NCI-H82 (cell line): ENCODE data around the gene RAB39B.
"Not testable (repeated sequence)": the region's sequence is repeated elsewhere in the genome, so short reads cannot be mapped to it uniquely, and the experiment has no call there.

Experiments used
- DNase-seq: peaks from one replicate; lab custom pipeline; 2025; lab: John Stamatoyannopoulos, UW

RAB39B gene, protein sequence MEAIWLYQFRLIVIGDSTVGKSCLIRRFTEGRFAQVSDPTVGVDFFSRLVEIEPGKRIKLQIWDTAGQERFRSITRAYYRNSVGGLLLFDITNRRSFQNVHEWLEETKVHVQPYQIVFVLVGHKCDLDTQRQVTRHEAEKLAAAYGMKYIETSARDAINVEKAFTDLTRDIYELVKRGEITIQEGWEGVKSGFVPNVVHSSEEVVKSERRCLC

DNA sequence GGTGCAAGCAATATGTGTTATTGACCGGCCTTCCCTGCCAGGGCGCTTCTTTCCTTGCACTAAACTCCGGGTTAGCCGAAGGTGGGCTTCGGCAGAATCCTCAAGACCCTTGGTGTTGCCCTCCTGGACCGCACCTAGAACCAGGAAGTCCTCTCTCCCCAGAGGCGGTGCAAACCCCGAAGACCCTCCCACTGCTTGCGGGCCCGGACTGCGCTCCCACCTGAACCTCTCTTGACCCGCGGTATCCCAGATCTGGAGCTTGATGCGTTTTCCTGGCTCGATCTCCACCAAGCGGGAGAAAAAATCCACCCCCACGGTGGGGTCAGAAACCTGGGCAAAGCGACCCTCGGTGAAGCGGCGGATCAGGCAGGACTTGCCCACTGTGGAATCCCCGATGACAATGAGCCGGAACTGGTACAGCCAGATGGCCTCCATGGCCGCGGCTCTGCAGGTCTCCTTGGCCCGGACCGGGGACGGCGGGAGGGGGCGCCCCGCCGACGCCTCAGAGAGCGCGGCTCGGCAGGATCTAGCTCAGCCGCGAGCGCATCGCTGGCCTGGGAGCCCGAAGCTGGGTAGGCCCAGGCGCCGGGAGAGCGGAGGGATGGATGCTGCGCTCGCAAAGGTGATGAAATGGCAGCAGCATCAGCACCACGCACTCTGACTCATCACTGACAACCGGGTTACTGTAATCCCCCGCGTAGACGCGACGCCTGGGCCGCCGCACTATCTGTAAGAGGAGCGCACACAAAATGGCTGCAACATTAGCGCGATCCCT, at the start of gene RAB39B:
Gene RAB39B, minus strand, starts transcription at position 638 of the 775 bp plus-strand sequence. Its CDS starts 203 bp downstream, at position 435.
- peak; percentile 82 for DNase-seq

DNA sequence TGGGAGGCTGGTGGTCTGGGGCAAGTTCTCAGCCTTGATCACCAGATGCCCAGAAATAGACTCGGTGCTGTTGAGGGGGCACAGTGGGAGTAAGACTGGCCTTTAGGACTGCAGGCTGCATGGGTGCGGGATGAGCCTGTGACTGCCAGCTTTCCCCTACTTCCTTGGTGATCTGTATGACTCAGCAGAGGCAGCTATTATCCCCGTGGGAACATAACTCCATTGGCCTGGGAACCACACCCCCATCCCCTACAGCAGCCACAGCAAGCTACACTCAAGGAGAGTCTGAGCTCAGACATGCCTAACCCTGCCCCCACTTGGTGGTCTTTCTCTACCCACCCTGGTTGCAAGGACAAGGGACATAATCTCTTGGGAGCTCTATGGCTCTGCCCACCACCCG, 49.5 kb upstream of the RAB39B start:
- DNase-seq, result no peak

DNA sequence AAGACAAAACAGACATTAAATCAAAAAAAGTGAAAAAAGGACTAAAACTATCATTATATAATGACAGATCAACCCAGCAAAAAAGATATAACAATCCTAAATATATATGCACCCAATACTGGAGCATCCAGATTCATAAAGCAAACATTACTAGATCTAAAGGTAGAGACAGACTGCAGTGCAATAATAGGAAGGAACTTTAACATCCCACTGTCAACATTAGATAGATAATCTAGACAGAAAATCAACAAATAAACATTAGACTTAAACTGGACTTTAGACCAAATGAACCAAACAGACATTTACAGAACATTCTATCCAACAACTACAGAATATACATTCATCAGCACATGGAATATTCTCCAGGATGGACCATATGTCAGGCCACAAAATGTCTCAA, 29.5 kb upstream of the RAB39B start:
- DNase-seq, result no peak

DNA sequence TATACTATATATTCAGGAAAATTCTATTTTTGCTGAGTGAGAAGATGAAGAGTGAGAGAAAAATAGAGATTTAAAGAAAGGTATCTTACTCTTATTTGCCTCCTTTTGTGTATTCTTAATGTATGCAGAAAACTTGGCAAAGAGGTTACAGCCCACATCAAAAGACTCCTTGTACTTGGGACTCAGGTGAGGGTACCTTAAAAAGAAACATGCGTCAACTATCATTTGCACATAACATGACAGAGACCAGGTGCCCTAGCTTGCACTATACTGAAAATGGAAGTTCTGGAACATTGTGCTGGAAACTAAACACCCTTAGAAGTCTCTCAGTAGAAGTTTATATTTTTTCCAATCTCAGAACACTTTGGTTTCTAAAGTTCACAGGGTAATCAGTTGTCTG, 15.6 kb upstream of the RAB39B start:
- no peak for DNase-seq

DNA sequence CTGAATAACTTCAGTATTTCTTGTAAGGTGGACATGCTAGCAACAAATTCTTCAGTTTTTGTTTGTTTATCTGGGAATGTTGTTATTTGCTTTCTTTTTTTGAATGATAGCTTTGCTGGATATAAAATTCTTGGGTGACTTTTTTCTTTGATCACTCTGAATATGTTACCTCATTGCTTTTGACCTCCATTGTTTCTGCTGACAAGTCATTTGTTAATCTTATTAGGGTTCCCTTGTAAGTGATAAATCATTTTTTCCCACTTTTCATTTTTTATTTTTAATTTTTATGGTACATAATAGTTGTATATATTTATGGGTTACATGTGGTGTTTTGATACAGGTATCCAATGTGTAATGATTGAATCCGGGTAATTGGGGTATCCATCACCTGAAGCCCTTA, 6.7 kb upstream of the RAB39B start:
- no peak for DNase-seq

DNA sequence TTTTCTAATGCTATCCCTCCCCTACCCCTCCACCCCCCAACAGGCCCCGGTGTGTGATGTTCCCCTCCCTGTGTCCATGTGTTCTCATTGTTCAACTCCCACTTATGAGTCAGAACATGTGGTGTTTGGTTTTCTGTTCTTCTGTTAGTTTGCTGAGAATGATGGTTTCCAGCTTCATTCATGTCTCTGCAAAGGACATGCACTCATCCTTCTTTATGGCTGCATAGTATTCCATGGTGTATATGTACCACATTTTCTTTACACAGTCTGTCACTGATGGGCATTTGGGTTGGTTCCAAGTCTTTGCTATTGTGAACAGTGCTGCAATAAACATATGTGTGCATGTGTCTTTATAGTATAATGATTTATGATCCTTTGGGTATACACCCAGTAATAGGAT, 3.7 kb upstream of the RAB39B start:
- DNase-seq, result not testable (repeated sequence)

DNA sequence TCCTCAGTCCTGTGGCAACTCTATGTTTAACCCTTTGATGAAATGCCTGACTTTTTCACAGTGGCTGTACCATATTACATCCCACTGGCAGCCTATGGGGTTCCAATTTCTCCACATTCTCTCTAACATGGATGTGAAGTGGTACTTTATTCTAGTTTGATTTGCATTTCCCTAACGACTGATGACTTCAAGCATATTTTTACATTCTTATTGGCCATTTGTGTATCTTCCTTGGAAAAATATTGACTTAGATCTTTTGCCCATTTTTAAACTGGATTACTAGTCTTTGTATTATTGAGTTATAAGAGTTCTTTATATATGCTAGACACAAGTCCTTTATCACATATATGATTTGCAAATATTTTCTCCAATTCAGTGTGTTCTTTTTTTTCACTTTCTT, 2.1 kb upstream of the RAB39B start:
- DNase-seq, result no peak

DNA sequence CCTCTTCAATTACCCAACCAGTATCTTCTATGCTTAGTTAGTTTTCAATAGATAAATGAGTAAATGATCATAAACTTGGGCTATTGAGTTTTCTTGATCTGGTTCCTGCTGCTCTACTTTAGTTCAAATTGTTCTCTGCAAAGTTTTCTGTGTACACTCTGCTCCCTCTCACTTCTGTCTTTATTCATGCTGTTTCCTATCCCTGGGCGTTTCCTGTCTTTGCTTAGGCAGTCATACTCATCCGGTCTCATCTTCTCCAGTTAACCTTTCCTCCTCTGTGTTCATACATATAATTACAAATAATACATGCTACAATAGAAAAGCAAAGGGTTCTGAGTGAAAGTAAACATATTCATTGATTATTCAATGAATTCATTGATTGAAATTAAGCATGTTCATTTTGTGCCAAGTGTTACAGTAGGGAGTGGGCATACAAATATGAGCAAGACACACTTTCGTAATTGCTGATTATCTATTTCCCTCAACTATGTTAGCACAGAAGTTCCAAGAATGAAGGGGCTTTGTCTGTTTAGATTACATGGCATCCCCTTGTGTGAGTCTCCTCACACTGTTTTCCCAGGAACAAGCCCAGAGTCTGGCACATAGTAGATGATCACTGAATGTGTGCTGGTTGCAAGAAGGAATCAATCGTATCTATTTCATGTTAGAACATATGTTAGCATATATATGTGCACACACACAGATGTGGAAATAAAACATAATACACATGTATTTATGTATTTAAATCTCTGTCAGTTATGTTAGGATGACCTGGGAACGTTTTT, 1.1 kb downstream of the RAB39B start:
- DNase-seq, result no peak

DNA sequence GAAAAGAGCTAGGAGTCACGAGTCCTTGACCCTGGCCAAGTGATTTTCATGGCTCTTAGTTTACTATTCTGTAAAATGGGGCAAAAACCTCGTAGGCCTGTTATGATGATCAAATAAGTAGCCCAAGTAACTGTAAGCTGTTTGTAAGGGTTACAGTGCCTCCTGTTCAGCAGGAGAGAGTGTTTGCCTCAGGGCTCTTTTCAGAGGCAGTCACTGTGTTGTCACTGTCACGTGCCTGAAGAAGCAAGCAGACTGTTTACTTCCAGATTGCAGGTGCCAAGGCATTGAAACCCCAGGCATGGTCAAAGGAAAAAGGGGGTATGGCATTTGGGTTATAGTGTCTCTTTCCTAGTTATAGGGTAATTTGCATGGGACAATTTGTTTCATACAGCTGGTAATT, 4.5 kb downstream of the RAB39B start:
- no peak for DNase-seq

DNA sequence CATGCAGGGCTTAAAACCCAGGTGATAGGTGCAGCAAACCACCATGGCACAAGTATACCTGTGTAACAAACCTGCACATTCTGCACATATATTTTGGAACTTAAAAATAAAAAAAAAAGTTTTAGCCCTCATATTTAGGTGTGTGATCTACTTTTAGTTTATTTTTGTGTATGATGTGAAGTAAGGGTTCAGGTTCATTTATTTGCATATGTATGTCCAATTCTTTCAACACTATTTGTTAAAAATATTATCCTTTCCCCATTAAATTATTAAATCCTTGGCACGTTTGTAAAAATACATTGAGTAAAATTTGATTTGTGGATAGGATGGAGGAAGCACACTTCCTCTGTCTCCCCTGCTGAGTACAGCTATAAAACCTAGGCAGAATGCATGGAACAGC, 12.9 kb downstream of the RAB39B start:
- no peak for DNase-seq

DNA sequence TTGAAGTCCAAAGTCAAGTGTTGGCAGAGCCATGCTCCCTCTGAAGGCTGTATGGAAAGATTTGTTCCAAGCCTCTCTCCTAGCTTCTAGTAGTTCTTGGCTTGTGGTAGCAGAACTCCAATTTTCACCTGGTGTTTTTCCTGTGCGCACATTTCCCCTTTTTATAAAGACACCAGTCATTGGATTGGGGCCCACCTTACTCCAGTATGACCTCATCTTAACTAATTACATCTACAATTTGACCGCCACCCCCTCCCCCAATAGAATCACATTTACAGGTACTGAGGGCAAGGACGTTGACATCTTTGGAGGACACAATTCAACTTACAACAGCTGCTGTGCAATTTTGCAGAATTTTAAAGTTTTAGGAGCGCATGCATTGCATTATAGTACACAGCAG, 16.8 kb downstream of the RAB39B start:
- DNase-seq, result no peak

DNA sequence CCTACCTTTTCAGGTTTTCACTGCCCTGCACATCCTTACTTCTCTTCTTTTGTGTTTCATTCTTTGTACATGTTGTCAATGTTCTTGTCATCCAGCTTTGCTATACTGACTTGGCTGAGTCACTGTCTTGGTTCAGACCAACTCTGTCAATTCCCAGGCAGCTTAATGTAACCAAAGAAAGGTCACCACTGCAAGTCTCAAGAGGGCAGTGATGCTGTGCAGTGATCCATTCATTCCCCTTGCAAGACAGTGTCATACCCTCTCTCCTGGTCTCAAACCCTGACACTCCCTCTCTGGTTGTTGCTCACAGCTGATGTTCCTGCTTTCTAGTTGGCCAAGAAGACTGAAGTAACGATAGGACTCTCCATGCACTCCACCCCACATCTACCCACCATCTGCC, 17.5 kb downstream of the RAB39B start:
- DNase-seq, result no peak

DNA sequence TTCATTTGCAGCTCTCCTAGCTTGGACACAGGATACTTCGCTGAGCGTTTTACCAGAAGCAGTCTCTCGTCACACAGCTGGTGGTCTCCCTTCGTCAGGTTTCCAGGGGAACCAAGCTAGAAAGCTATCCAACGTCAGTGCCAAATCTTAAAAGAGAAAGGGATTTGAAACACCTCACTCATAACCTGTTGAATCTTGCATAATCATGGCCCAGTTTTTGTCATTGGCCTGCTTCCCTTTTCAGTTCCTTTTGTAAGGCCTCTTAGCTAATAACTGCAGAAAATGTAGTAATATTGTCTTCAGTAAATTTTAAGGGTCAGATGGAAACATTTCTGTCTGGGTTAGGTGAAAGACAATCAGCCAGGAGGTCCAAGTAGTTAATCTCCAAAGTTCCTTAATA, 22.0 kb downstream of the RAB39B start:
- no peak for DNase-seq

DNA sequence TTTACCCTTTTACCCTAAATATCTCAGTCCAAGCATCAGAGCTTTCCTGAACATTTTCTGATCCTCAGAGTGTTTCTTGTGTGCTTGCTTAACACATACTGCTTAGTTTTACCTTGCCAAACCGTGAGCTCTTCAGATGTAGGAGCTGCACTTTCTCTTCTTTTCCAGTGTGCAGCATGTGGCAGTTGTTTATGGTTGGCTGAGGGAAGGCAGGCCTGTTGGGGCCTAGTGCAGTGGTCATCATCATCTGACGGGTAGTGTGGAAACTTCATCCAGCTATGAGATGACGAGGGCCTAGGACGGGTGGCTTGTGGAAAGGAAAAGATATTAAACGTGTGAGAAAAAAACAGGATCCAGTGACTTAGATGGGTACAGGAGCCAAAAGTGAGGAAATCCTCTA, 26.6 kb downstream of the RAB39B start:
- DNase-seq, result no peak

DNA sequence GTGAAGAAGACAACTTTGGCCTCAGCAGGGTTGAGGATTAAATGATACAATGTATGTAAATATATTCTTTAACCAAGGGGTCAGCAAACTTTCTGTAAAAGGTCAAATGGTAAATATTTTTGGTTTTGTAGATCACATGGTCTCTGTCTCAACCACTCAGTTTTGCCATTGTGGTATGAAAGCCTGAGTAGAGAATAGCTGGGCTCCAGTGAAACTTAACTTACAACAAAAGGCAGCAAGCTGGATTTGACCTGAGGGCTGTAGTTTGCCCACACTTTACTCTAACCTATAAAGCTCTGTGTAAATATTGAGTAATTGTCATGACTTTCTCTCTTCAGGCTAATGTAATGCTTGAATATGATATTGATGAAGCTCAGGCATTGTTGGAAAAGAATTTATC, 28.4 kb downstream of the RAB39B start:
- no peak for DNase-seq

DNA sequence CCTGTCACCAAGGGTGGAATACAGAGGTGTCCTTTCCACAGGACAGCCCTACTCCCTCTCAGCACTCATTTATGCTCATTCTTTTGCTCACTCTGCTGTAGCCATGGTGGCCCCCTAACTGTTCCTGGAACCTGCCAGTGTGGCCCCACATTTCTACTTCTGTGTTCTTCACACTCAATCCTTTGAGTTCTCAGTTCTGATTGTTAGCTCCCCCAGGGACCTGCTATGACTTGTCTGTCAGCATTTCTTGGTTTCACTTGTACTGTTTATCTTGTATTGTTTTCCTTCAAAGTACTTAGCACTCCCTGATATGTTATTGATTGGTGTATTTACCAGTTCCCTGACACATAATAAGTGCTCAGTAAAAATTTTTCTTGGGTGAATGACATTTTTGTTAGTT, 33.1 kb downstream of the RAB39B start:
- DNase-seq, result no peak

DNA sequence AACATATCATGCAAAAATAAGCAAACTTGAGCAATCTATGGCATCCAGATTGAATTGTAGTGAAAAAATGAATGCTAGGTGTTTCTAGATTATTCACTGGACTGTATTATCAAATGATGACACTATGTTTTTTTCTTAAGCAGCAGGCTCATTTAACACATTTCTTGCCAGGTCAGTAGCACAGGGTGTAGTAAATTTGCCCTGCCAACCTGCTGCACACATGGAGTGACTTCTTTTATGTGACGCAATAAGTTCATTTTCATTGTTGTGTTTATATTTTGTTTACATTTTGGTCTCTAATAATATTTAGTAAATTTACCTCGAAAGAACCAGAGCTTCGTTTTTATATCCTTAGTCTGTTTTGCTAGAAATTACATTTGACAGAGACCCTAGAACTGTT, 38.5 kb downstream of the RAB39B start:
- no peak for DNase-seq

DNA sequence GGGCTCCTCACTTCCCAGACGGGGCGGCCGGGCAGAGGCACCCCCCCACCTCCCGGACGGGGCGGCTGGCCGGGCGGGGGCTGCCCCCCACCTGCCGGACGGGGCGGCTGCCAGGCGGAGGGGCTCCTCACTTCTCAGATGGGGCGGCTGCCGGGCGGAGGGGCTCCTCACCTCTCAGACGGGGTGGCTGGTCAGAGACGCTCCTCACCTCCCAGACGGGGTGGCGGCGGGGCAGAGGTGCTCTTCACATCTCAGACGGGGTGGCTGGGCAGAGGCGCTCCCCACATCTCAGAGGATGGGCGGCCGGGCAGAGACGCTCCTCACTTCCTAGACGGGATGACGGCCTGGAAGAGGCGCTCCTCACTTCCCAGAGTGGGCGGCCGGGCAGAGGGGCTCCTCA, 40.5 kb downstream of the RAB39B start:
- DNase-seq, result not testable (repeated sequence)

DNA sequence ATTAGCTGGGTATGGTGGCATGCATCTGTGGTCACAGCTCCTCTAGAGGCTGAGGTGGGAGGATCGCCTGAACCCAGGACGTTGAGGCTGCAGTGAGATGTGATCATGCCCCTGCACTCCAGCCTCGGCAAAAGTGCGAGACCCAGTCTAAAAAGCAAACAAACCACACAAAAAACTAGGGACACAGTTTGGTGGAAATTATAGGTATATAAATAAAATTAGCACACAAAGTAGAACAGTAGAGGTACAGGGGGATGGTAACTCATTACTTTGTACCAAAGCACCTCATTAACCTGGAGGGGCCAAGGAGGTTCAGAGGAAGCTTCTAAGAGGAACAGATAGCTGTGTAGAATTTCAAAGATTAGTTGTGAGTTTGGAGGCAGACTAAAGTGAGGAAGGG, 42.9 kb downstream of the RAB39B start:
- DNase-seq, result no peak

DNA sequence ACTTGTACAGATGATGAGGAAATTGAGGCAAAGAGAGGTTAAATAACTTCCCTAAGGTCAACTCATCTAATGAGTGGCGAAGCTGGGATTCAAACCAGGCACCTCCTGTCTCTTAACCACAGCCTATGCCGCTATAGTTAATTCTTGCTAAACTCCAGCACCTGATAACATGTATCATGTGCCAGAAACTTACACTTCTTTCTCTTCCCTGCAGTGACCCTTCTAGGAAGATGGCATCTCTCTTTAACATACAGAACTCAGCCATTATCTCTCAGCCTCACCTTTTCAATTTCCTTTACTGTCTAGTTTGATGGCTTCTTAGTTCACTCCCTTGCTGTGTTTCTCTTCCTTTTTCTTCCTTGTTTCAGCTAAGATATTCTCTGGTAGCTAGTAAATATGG, 45.5 kb downstream of the RAB39B start:
- no peak for DNase-seq

DNA sequence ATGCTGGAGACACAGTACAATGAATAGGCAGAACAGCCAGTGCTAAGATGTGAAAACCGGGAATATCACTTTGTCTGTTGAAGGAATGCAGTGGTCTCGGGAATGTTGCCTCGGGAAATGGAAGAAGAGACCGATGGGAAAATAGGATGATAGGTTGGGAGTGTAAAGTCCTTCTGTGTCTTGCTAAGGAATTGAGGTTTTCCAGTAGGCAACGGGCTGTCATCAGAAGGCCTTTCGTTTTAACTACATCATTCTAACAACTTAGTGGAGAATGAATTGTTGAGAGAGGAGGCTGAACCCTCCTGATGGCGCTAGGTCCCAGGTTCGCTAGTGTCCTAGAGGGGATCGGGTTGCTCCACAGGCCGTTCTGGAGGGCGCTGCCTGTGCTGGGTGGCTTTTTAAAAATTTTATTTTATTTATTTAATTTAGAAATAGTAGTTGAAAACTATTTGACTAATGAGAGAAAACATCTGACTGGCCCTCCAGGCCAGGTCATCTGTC, 47.3 kb downstream of the RAB39B start:
- peak; percentile 40 for DNase-seq

DNA sequence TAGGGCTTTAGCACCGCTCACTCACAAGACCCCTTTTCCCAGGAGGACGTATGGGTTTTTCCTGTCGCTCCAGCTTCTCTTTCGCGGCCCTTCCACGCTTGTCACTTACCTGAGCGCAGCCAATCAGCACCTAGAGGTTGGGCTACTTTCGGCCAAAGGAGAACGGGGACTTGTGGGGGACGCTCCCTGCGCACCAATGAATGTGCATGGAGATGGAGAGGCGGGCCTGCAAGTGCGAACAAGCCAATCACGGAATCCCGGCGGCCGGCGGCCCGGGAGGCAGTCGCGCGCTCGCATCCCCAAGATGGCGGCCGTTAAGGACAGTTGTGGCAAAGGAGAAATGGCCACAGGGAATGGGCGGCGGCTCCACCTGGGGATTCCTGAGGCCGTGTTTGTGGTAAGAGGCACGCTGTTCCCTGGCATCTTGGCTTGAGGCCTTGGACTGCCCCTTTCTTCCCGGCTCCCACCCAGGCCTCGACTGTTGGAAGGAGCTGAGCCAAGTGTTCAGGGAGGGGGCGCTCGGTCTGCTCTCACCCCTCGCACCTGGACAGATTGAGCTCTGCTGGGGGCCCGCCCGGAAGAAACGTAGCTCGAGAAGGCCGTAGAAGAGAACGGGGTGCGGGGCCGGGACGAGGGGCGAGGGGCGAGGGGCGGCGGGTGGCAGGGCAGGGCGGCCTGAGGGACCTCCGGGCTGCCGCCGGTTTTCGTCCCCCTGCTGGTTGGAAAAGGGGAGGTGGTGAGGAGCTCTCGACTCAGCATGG, 47.9 kb downstream of the RAB39B start, which contains the start of gene VBP1:
Gene VBP1, plus strand, starts transcription at position 282 of the 761 bp plus-strand sequence. Its CDS starts 23 bp downstream, at position 305.
- peak; percentile 97 for DNase-seq
